Right renal pelvis (tissue), 4 donors: ENCODE measurements around the gene CTIF. TPM values are rescaled to one million over a fixed set of nuclear protein-coding genes. Genes with fewer than 3 reads are reported as not detected.

Experiments
- DNase-seq, 4 donors: peaks; one replicate each; pipeline ENCODE4 v3.0.0-alpha.2; 2013; ENCODE audit warnings: low read depth in 4 of 4, low spot score in 3 of 4, missing footprints in 1 of 4
- polyA plus RNA-seq, 4 donors: library from polyadenylated mRNA; unstranded; fragments of 120-200 nt; gene quantifications; one replicate each; pipeline ENCODE4 v1.2.1, GENCODE V29; 2013; ENCODE audit not compliant: insufficient read length in 4 of 4

CTIF gene
- polyA plus RNA-seq, 4 donors, result 19.1 to 21.8 (median 21.7) TPM

DNA sequence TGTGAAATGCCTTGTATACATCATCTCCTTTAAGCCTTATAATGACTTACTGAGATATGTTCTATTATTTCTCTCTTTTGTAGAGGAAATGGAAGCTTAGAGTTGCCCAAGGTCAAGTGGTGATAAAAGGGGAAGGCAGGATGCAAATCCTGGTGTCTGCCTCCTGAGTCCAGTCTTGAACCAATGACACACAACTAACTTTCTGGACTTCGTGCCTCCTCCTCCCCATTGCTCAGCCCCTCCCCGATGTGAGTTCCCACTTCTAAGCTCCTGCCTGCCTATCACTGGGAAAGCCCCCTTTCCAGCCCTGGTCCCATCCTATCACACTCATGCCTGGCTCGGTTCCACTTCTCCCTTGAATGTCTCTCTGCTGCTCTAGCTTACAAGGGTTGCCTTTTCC, 6.9 kb upstream of the CTIF start:
- no peak for DNase-seq

DNA sequence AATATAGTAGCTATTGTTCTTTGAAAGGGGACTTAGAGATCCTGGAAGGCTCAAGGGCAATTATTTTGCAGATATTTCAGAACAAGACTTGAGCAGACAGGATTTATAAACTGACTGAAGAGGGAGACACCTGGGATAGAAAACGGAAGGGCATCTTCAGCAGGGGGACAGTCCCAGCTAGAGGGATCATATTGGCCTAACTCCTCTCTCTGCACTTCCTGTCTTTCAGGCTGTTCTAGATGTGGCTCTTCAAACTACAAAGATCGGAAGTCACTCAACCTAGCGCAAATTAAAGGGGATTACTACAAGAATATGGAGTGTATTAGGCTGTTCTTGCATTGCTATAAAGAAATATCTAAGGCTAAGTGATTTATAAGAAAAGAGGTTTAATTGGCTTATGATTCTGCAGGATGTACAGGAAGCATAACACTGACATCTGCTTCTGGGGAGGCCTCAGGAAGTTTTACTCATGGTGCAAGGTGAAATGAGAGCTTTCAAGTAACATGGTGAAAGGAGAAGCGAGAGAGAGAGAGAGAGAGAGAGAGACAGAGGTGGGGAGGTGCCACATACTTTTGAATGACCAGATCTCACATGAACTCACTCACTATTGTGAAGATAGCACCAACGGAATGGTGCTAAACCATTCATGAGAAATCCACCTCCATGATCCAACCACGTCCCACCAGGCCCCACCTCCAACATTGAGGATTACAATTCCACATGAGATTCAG, 5.3 kb upstream of the CTIF start:
- DNase-seq, result no peak

DNA sequence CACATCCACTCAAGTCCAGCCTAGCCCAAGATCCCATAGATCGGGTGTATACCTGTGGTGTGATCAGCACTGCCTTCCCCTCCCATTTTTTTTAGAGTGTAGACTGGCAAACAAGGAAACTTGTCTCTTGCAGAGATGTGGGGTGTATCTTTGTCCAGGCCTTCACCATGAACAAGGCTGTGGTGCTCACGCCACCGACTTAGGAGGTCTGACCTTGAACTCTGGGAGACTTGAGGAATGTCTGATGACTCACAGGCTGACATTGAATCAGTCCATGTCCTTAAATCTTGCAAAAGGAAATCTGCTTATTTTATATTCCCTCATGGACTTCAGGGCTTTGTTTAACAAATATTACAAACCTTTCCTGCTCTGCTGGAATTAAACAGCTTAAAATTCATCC, 4.5 kb upstream of the CTIF start:
- no peak for DNase-seq

DNA sequence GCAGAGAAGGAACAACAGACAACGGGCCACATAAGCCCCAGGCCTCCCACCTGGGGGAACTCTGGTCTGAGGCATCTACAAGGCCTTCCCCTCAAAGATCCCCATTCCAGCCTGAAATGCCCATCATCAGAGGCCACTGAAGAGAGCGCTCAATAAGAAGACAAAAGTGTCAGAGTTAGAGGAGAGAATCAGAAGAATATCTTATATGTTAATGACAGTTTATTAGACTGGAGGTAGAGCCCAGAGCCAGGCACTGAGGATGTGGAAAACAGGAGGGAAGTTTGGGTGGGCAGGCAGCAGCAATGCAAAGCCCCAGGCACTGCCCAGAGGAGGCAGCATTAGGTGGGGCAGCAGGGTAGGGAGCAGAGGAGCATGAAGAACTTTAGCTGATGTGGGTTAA, 2.9 kb upstream of the CTIF start:
- no peak for DNase-seq

DNA sequence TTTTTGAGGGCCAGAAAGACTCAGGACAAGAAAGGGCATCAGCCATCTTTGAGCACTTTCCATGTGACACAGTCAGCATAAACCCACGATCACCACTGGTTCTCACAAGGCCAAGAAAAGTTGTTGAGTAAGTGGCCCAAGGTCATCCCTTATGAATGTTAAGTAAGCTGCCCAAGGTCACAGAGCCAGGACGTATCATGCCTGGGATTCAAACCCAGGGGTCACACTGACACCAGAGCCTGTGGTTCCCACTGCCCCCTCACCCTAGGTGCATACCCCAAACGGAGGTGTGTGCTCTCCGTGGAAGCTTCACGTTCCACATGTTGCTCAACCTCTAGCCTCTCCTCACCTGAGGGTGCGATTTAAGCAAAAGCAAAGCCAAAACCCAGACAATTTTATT, 2.3 kb upstream of the CTIF start:
- no peak for DNase-seq

DNA sequence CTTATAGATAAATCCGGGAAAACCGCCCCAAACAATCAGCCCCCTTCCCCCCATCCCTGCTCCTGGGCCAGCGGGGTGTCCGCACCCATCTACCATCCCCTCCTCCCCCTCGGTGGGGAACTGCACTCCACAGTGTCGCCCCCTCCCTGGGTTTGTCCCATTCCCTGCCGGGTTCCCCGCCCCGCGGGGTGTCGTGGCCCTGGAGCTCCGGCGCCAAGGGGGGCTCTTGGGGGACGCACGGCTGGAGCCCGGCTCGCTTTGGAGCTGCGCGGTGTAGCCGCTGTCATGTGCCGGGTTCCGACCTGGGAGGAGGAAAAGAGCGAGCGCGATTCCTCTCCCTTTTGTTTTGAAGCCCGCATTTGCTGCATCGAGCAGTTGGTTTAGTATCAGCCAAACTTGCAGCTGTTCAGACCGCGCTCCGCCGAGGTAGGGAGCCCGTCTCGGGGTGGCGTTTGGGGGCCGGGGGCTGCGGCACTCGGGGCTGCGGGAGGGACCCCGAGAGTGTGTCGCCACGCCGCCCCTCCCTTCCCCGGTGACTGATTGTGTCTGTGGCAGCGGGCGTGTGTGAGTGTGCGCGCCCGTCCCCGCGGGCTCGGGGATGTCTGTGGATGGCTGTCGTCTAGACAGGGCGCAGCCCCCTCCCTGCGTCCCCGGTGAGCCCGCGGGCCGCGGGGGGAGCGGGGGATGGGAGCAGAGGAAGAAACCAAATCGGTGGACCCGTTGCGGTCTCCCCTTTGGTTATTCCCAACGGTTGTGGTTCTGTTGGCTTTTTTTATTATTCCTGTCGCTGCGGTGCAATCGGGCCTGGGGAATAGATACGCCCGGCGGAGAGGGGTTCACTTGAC, 797 bp downstream of the CTIF start:
- DNase-seq, result peak in 3 of 4 donors; percentile 22 to 44 (median 38)

DNA sequence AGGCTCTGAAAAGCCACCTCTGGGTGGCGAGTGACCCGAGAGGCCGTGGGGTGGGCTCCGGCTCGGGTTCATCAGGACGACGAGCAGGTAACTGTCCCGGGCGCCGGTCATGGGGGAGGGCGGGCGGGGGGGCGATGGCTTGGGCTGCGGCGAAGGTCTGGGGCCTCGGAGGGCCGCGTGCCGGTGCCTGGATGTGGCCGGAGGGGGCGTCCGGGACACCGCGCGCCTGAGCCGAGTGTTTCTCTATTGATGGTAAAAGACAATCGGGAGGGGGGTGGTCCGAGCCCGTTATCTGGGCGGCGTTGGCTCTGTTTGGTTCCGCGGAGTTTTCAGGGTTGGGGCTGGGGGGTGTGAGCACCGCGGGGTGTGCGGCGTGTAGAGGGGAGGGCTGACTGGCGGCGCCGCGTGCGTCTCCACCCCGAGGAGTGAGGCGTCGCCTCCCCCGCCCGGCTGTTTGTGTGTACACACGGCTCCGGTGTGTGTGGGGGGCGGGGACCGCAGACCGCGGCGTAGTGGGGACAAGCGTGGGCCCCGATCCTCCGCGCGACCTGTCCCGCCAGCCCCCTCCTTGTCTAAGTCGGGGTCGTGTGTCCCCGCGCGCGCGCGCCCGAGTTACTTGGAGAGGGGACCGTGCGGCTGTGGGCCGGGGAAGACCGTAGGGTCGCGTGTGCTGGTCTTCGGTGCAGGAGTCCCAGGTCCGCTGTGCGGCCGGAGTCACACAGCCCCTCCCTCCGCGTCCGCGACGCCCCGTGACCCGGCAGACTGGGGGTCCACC, 1.6 kb downstream of the CTIF start:
- DNase-seq, result peak in 3 of 4 donors; percentile 29 to 41 (median 33)

DNA sequence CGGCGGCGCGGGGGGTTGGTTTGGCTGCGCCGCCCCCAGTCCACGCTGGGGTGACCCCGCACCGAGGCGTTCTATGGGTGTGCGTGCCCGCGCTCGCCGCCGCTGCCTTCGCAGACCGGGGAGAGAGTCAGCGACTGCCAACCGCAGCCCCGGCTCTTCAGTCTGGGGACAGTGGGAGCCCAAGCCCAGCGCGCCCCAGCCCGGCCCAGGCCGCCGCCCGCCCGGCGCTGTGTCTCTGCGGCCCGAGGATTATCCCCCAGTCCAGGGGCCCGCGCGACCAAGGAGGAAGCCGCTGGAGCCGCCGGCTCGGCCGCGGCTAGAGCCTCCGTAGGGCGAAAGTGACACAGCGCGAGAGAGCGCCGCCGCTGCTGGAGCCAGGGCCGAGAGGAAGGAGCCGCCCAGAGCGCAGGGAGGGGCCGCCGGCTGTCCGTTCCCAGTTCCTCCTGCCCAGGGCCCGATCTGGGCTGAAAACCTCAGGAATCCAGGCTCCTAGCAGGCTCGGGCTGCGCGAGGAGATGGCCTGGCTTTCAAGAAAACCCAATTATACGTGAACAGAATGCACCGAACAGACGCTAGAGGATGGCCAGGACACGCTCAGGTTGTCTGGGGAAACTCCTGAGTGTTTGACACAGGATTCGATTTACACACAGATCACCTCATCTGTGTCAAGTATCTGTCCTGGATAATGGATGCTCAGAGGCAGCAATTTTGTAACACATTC, 2.4 kb downstream of the CTIF start:
- DNase-seq, result peak; percentile 38 to 60 (median 42)

DNA sequence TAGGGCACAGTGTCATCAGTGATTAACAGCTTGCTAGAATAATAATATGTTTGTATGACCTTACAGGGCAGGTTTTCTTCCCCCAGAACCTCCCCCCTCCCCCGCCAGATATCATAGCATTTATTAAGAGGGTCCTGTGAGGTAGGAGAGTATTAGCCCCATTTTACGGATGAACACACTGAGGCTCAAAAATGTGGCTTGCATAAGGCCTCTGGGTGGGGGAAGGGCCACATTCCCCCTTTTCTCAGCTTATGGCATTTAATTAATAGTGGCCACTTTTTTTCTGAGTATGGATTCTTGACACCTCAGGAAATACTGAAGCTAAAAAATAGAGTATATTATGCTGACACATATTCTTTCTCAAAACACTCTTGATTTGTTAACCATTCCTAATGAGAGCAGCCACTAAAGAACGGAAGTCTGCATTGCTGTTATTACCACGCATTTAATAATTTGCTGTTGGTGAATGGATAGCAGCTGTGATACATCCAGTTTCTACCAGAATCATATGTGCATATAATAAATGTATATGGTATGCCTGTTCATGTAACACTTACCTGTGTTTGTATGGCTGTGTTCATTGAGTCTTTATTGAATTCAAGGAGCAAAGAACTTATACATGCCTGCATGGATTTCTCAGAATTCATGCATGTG, 3.0 kb downstream of the CTIF start:
- no peak for DNase-seq

DNA sequence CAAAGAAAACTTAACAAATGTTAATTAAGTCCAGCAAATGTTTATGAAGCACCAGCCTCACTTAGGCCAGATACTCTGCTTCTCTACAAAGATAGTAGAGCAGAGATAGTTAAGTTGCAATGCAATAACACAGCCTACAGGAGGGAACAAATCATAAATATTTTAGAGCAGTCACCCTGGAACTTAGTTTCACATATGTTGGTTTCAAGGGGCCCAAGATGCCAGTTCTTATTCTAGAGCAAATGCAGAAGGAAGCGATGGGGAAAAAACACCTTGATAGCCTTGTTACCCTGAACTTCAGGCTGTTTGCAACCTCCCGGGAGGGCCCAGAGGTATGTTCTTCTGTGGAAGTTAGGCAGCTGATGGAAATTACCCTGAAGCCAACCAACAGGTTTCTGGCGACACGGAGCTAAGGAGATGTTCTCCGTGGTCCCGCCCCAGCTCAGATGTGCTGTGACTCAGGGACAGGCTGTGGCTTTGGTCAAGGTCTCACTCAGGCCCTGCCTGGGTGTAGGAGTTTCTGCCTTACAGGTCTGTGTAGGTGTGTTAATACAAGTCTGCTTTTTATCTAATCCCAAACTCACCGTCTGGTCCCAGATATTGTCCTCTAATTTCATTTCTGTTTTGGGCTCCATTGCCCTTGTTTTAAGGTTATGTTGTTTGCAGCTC, 3.8 kb downstream of the CTIF start:
- no peak for DNase-seq

DNA sequence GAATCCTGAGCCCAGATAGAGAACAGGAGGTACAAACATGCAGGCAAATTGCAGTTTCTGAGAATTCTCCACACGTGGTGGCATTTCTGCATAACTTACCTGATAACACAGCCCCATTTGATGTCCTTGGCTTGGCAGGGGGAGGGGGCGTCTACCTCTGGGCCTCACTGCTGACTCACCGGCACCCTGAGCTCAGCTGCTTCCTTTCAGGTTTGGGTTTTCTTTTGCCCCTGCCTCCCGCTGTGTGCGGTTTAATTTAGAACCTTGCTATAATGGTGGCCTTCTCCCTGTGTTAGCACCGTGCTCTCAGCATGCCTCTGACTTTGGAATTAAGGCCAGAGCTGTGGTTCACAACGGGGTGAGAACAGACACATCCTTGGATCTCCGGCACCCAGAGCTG, 4.4 kb downstream of the CTIF start:
- DNase-seq, result no peak

DNA sequence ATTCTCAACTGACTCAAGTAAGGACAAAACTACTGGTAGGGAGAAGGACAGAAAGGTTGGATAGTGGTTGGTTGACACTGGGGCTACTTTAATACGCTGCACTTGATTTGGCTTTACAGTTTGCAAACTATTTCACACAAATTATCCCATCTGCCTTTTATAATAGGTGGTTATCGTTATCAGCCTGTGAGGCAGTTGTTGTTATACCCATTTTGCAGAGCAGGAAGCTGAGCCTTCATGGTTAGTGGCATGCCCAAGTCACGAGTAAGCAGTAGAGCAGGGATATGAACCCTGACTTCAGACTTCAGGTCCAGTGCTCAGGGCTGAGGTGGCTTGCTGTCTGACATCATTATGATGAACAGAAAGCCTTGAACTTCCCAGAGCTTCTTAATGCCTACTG, 5.3 kb downstream of the CTIF start:
- no peak for DNase-seq

DNA sequence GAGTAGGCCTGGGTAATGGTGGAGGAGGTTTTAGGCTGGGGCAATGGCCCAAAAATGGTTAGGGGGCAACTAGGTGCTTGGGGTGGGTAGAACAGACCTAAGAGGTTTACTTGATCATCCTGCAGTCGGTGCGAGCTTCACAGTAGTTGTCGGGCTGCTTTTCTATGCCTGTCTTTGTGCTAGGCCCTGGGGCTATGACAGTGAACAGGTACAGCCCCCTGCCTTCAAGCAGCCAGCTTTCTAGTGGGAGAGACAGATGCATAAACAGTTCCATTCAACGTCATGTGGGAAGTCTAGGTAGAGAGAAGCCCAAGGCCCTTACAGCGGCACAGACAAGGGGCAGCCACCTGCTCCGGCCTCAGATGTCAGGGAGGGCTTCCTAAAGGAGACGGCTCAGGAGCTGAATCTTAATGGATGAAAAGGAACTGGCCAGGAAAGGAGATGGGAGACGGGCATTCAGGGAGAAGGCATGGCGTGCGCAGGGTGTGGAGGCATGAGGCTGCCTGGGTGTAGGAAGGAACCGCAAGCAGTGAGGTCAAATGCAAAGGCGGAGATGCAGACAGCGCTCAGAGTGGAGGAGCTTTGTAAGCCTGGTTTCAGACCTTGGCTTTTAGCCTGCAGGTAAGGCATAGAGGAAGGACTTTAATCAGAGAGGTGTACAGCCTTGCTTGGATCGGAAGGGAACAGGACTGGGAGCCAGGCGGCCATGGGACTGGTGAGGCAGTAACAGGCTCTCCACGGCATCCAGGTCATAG, 6.0 kb downstream of the CTIF start:
- DNase-seq, result no peak

DNA sequence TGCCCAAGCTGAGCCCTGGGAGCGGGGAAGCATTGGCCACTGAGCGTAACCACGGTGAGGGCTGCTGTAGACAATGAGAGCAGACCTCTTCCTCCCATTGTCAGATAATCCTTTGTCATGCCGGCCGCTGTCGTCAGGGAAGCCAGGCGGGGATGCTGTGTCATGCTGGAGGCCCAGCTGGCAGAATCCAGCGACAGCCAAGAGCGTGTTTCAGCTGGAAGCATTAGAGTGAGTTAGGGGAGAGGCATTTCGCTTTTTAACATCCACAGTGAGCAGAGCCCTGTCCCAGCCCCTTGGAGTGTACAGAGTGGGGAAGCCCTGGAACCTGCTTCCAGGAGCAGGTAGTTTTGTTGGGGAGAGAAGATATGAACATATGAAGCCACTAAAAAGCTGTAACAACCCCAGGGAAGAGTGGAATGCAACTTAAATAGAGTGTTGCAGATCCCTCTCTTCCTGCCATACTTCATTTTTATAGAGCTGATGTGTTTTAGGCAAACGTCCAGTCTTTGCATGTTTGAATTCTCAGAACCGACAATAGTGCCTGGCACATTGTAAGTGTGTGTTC, 7.0 kb downstream of the CTIF start:
- peak; percentile 48 to 53 (median 50) for DNase-seq

DNA sequence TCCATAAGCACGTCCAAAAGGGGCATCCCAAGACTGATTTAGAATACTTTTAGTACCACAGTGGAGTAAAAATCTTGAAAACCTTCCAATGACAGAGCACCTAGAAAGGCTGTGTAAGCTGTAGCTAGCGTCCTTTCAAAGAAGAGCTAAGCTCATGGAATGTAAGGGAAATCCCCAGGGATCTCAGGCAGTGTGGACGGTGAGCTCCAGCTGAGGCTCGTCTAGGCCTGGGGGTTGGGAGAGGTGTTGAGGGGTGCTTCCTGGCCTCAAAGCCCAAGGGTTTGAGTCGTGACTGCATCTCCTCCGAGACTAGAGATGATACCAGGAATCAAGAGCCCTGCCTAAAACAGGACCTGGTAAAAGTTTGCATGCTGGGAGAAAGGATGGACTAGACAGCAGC, 7.6 kb downstream of the CTIF start:
- no peak for DNase-seq

DNA sequence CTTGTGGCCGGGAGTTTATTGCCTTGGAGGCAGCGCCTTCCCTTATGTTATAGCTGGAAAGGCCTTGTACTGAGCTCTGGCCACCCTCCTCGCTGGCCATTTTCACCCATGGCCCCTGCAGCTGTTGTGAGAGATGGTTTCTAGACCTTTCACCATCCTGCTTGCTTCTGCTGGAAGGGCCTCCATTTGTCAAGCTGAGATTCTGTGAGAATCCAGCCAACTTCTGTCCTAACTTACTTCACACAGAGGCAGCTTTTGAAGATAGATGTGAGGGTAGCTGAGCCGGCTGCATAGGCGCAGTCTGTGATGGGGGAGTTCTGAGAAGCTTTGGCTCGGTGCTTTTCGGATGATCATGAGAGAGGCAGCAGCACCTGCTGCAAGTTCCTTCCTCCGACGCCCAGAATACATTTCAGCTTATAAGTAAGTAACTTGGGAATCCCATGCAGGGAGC, 8.7 kb downstream of the CTIF start:
- peak in 3 of 4 donors; percentile 26 to 46 (median 27) for DNase-seq

DNA sequence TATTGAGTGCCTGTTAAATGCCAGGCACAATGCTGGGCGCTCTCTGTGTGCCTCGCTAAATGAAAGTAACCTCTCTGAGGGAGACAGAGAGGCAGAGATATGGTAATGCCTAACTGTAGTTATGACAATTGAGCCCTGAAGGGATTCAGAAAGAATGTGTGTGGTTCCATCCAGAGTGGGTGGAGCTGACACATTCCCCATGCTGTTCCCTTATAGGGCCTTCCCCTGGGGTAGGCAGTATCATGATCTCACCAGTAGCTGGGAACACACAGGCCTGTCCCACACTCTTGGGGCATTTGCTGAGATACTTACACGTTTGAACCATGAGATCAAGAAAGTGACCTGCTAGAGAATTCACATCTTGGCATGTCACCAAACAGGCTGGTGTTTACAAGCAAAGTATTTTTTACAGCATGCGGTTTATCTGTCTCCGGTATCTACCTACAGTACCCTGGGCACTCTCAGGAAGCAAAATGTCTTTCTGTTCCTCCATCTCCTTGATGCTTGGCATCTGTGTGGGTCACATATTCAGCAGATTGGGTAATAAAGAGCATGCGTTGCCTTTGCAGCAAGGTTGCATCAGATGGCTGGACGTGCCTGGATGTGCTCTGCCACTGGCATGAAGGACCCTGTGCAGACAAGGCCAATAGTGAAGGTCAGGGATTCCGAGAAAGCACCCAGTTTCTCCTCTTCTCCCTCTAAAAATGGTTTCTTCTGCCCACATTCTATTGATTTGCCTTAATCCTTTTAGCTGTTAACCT, 9.4 kb downstream of the CTIF start:
- no peak for DNase-seq

DNA sequence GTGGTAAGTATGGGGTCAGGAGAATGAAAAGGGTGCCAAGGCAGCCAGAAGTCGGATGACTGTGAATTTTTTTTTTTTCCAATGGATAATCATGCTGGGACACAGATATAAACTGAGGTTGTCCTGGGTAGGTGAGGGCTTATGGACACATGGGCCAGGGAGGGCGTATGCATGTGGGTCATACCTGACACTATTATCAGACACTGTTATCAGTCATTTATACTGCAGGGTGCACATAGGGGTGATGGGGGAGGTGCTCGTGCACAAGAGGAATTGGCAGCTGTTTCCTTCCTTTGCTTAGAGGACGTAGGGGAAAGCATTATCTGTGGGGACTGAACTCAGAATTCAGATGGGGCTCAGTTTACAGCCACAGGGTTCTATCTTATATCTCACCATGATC, 10.1 kb downstream of the CTIF start:
- no peak for DNase-seq
